Colonic mucosa (tissue), 4 donors: ENCODE results near the gene KRT73. TPM values are rescaled to one million over a fixed set of nuclear protein-coding genes. Genes with fewer than 3 reads are reported as not detected.

ENCODE experiments used
- DNase-seq: peaks from one replicate; pipeline ENCODE4 v3.0.0-alpha.2; 2020
- H3K27ac ChIP-seq: fragments of 200-600 bp; one replicate; pipeline ENCODE4 v1.8.0; 2021
- H3K27me3 ChIP-seq: fragments of 200-600 bp; one replicate; pipeline ENCODE4 v1.8.0; 2021
- H3K36me3 ChIP-seq: fragments of 200-600 bp; one replicate; pipeline ENCODE4 v1.8.0; 2021
- H3K4me1 ChIP-seq: fragments of 200-600 bp; one replicate; pipeline ENCODE4 v1.8.0; 2021; ENCODE audit warnings: mild to moderate bottlenecking
- H3K4me3 ChIP-seq: fragments of 200-600 bp; one replicate; pipeline ENCODE4 v1.8.0; 2021
- H3K9ac ChIP-seq, 2 donors: one replicate each; pipeline ENCODE4 v1.7.0; 2013; ENCODE audit warnings: control low read depth in 2 of 2, low read depth in 2 of 2, low read length in 2 of 2
- H3K9me3 ChIP-seq: fragments of 200-600 bp; one replicate; pipeline ENCODE4 v1.8.0; 2021
- intact Hi-C: fragments of 100-400 bp; cut with DNase I; formaldehyde crosslinking; loops from one replicate; pipeline ENCODE4 v1.14.1; 2022
- total RNA-seq, 2 donors: library from RNA; stranded (reverse); fragmentation: NEBNext Ultra II Directional in 1 of 2; extraction: Animal tissue kit (Norgen Biotek cat#: 25700) in 1 of 2; gene quantifications; one replicate each; pipeline ENCODE4 v1.2.1, GENCODE V29; 2021
- TF ChIP-seq, protein P1 (sequence below): fragments of 200-600 bp; IDR thresholded peaks from one replicate; pipeline ENCODE4 v1.8.0; 2022; ENCODE audit warnings: antibody characterized with exemption, mild to moderate bottlenecking
- donor health status: healthy.
- donor health status: DM: no; HTN: no; CAD: no.
- donor health status: DM: no; HTN: no; CAD: no.

Gene KRT73
- total RNA-seq, 2 donors from 2014 or later, result not detected

- intact Hi-C loops, result no loop called here
Observed at GRCh38 chr12:52630008-52630500, 11.7 kb upstream of the KRT73 start.

GRCh38 chr12:52629281-52630007 is 11.1 kb upstream of the KRT73 start:
- no peaks in the 10 kb centered on the region for H3K9me3 ChIP-seq
- H3K4me3 ChIP-seq, result no peak overlapping the region
- no peaks in the 10 kb centered on the region for H3K4me1 ChIP-seq
- H3K27me3 ChIP-seq, result no peaks in the 10 kb centered on the region
- intact Hi-C loops, result no loop called here
- H3K27ac ChIP-seq, result no peak overlapping the region
- TF ChIP-seq, protein P1, sequence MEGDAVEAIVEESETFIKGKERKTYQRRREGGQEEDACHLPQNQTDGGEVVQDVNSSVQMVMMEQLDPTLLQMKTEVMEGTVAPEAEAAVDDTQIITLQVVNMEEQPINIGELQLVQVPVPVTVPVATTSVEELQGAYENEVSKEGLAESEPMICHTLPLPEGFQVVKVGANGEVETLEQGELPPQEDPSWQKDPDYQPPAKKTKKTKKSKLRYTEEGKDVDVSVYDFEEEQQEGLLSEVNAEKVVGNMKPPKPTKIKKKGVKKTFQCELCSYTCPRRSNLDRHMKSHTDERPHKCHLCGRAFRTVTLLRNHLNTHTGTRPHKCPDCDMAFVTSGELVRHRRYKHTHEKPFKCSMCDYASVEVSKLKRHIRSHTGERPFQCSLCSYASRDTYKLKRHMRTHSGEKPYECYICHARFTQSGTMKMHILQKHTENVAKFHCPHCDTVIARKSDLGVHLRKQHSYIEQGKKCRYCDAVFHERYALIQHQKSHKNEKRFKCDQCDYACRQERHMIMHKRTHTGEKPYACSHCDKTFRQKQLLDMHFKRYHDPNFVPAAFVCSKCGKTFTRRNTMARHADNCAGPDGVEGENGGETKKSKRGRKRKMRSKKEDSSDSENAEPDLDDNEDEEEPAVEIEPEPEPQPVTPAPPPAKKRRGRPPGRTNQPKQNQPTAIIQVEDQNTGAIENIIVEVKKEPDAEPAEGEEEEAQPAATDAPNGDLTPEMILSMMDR, result no peak
- DNase-seq, result no peak
- no peaks in the 10 kb centered on the region for H3K36me3 ChIP-seq
- no peak overlapping the region for H3K9ac ChIP-seq

More at GRCh38 chr12:52630008-52630500, 11.7 kb upstream of the KRT73 start:
- DNase-seq, result no peak
- Histone ChIP-seq H3K4me3 (no peak overlapping the region), H3K9ac (no peak overlapping the region), H3K4me1 (no peaks in the 10 kb centered on the region), H3K27me3 (no peaks in the 10 kb centered on the region), H3K9me3 (no peaks in the 10 kb centered on the region), H3K36me3 (no peaks in the 10 kb centered on the region), H3K27ac (no peak overlapping the region)
- TF ChIP-seq, protein P1, result no peak

DNA sequence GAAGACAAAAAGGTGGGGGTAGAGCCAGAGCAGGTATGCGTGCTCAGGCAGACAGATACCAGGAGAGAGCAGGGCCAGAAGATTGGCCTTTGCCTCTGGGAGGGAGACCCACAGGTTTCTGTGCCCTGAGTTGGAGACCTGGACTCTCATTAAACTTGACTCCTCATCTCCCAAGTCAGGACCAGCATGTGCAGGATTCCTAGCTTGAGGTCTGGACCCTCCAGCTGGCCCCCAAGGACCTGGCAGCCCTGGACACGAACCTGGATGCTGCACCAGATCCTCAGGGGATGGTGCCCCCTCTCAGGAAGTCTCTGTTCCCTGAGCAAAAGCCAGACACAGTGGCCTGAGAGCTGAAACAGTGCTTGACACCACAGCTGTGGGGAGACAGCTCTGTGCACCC is 10.5 kb upstream of the KRT73 start:
- Histone ChIP-seq H3K27me3 (no peaks in the 10 kb centered on the region), H3K9me3 (no peaks in the 10 kb centered on the region), H3K27ac (no peak overlapping the region), H3K9ac (no peak overlapping the region), H3K4me3 (no peak overlapping the region), H3K4me1 (no peaks in the 10 kb centered on the region), H3K36me3 (no peaks in the 10 kb centered on the region)
- intact Hi-C loops, result no loop called here
- TF ChIP-seq, protein P1, result no peak
- no peak for DNase-seq

- H3K36me3 ChIP-seq, result no peaks in the 10 kb centered on the region
- no peaks in the 10 kb centered on the region for H3K9me3 ChIP-seq
- H3K4me1 ChIP-seq, result no peaks in the 10 kb centered on the region
- intact Hi-C loops, result no loop called here
- H3K27me3 ChIP-seq, result no peaks in the 10 kb centered on the region
- no peak overlapping the region for H3K4me3 ChIP-seq
- no peak overlapping the region for H3K27ac ChIP-seq
- TF ChIP-seq, protein P1, result no peak
- no peak overlapping the region for H3K9ac ChIP-seq
- no peak for DNase-seq
Observed at GRCh38 chr12:52628111-52628507, 9.8 kb upstream of the KRT73 start.

DNA sequence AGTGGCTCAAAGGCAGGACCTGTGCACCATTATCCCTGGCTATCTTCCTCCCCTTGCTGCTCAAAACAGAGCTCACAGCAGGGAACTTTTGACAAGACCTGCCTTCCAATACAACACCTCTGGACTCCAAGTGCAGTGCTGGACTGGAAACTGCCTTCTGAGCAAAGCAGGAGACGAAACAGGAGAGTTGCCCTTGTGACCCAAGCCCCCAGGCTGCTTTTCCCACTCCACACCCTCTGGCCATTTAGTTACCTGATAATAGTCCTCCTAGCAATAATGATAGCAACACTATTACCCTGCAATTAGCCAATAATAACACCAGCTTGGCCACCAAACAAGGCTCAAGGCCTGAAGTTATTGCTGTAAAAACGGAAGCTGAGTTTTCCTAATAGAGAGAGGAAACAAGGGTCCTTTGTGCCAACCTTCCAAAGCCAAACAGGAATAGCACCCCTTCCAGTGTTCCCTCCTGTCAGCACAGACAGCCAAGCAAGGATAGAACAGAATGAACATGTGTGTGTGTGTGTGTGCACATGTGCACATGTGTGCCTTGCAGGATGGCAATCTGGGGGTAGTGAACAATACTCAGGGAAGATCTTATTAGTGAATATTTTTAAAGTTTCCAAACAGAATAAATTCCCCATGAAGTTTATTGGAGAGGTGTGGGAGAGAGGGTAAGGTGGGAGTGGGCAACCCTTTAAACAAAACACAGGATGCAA is 9.2 kb upstream of the KRT73 start:
- Histone ChIP-seq H3K4me1 (no peaks in the 10 kb centered on the region), H3K4me3 (no peak overlapping the region), H3K27me3 (no peaks in the 10 kb centered on the region), H3K9me3 (no peaks in the 10 kb centered on the region), H3K27ac (no peak overlapping the region), H3K9ac (no peak overlapping the region), H3K36me3 (no peaks in the 10 kb centered on the region)
- TF ChIP-seq, protein P1, result no peak
- intact Hi-C loops, result no loop called here
- DNase-seq, result no peak
